RWPE1 (cell line): ENCODE data around the gene IL9.

ENCODE experiments used
- CTCF ChIA-PET: fragments of 350-600 bp; sonication (Branson Sonifier 250); formaldehyde crosslinking; extraction: SDS; loops from one replicate; lab custom pipeline; 2021; lab: Yijun Ruan, JAX
- POLR2A ChIA-PET: fragments of 400-600 bp; formaldehyde crosslinking; extraction: SDS; loops from one replicate; lab custom pipeline; 2020; ENCODE audit warnings: antibody characterized with exemption; ENCODE audit not compliant: low non-redundant PET; lab: Yijun Ruan, JAX
- DNase-seq: peaks from one replicate; pipeline ENCODE4 v3.0.0; 2012; ENCODE audit warnings: low spot score
- H3K27ac ChIP-seq: fragments of 450-650 bp; 2 replicates; pipeline ENCODE4 v1.5.1; 2017
- TF ChIP-seq, protein P1 (sequence below): fragments of 450-650 bp; conservative IDR thresholded peaks from 2 replicates; pipeline ENCODE4 v1.5.1; 2017; ENCODE audit warnings: low read depth, mild to moderate bottlenecking

The IL9 gene

DNA sequence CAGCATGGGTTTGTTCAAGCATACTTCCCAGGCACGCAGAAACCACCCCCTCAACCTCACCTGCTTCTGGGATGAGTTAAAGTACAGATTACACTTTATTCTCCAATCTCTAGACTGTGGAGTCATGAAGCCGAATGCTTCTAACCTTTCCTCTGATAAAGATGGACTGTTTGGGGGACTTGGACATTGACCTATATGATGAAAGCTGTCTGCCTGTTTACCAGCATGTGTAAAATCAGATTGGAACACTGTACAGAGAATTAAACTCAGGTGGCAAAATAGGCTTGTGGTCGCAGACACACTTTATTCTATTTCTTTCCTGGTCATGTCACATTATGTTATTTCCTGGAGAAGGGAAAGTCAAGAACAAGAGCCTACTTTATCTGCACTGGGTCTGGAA lies 25.7 kb downstream of the IL9 start:
- TF ChIP-seq, protein P1, sequence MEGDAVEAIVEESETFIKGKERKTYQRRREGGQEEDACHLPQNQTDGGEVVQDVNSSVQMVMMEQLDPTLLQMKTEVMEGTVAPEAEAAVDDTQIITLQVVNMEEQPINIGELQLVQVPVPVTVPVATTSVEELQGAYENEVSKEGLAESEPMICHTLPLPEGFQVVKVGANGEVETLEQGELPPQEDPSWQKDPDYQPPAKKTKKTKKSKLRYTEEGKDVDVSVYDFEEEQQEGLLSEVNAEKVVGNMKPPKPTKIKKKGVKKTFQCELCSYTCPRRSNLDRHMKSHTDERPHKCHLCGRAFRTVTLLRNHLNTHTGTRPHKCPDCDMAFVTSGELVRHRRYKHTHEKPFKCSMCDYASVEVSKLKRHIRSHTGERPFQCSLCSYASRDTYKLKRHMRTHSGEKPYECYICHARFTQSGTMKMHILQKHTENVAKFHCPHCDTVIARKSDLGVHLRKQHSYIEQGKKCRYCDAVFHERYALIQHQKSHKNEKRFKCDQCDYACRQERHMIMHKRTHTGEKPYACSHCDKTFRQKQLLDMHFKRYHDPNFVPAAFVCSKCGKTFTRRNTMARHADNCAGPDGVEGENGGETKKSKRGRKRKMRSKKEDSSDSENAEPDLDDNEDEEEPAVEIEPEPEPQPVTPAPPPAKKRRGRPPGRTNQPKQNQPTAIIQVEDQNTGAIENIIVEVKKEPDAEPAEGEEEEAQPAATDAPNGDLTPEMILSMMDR, result no peak
- ChIA-PET CTCF (interaction anchor here (0.9 kb wide), 1 partner anchor 317 kb away, joined by 3 read pairs; no protein-coding TSS in a partner anchor), POLR2A (no interaction called here)
- H3K27ac ChIP-seq, result no peak overlapping the region
- no peak for DNase-seq

DNA sequence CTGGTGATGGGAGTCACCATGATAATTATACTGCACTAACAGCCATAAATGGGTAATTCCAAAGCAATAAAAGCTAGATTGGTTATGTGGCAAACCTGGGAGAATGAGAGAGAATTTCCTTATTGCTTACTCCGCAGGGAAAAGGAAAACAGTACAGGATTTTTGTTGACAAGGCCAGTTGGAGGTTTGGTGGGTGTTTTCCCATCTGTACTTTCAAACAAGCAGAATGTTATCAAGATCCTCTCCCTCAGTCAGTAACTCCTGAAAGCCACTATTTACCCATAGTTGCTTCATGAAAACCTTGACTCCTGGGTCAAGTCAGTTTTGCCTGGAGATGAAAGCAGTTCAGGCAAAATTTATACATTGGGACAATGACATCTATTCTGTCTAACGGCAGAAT lies 26.4 kb downstream of the IL9 start:
- TF ChIP-seq, protein P1, result no peak
- CTCF ChIA-PET, result no interaction called here
- no peak for DNase-seq
- H3K27ac ChIP-seq, result no peak overlapping the region
- POLR2A ChIA-PET, result no interaction called here

DNA sequence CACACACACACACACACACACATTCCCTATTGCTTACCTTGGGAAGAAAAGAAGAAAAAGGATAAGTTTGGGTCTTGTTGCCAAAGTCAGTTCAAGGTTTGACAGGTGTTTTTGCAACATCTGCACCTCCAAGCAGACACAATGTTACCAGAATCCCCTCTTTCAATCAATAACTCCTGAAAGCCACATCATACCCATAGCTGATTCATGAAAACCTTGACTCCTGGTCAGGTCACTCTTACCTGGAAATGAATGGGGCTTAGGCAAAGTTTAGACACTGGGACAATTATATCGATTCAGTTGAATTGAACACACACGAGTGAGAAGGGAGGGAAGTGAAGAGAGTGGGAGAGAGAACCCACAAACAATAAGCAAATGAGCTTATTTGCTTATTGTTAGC lies 27.0 kb downstream of the IL9 start:
- POLR2A ChIA-PET, result no interaction called here
- DNase-seq, result no peak
- CTCF ChIA-PET, result interaction anchor here (0.5 kb wide), 1 partner anchor 40 kb away, joined by 3 read pairs; no protein-coding TSS in a partner anchor
- no peak overlapping the region for H3K27ac ChIP-seq
- TF ChIP-seq, protein P1, result no peak

DNA sequence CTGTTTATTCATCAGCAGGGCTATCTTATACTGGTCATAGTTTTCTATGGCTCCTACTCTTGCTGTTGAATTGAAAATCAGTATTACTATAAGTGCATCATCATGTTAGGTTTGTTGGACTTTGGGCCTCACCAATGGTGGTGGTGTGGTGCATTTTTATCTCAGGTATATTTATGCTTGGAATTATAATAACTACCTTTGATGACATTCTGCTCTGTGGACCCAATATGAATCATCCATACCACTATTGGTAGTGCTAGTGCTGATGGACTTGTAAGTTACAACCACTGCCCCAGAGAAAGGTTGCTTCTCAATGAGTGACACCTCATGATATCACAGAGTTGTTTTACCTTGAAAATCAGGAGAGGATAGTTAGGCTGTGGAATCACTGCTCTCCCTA lies 28.0 kb downstream of the IL9 start:
- no peak for DNase-seq
- TF ChIP-seq, protein P1, result no peak
- ChIA-PET CTCF (interaction anchor here (0.9 kb wide), 1 partner anchor 31 kb away, joined by 3 read pairs; no protein-coding TSS in a partner anchor), POLR2A (no interaction called here)
- no peak overlapping the region for H3K27ac ChIP-seq

DNA sequence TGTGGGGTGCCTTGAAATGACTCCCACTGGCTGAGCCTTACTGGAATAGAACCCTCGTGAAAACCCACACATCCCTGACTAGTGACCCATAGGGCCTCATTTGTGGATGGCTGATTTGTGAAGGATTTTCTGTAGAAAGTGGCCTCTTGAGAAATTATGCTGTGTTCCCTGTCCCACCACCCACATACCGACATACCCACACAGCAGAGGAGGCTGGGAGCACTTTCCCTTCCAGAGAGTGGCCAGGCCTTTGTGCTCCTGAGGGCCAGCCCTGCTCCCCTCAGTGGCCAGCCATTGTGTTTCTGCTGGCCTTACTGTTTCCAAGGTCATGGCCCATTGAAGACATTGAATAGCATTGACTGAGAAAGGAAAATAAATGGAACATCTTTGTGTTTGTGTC lies 29.6 kb downstream of the IL9 start:
- ChIA-PET CTCF (no interaction called here), POLR2A (no interaction called here)
- TF ChIP-seq, protein P1, result no peak
- no peak overlapping the region for H3K27ac ChIP-seq
- no peak for DNase-seq

DNA sequence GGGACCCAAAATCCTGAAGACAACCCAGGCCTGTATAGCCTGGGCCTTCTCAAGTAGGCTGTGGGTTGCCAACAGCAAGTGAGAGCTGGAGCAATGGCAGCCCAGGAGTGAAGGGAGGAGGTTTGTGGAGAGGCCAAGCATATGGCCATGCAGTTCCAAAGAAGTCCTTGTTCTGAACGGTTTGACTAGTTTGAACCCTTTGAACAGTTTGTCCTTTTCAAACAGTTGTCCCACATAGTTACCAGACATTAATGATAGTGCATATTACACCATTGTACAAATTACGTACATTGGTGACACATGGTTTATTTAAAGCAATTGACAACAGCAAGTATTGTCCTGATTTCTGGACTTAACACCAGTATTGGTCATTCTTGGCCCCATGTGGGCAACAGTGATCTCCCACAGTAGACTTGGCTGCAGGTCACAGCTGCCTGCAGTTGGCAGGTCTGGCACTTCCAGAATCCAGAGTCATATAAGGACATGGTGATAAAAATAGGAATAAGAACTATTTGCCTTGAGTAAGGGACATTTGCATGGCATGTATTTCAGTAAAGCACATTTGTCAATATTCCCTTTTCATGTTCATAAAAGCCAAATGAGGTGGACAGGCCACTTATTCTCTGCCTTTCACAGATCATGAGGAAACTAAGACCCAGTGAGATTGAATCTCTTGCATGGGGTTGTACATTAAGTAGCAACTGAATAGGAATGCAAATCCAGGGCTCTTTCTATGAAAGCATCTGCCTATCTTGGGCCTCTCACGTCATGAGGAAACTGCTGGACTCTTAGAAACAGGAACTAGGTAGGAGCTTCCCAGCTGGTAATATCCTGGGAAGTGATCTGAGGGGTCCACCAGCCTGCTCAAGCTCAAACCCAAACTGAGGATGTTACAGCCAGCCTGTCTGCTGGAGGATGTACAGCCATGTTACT lies 30.9 kb downstream of the IL9 start:
- ChIA-PET POLR2A (no interaction called here), CTCF (no interaction called here)
- DNase-seq, result no peak
- no peak overlapping the region for H3K27ac ChIP-seq
- TF ChIP-seq, protein P1, result no peak
